GM23338 (cell line): Measurements from ENCODE around the gene FTO. TPM values are rescaled to one million over a fixed set of nuclear protein-coding genes. Genes with fewer than 3 reads are reported as not detected.

Experiments used
- ATAC-seq: fragments of 200-7000 bp; cut with Tn5 transposase; 3 replicates; pipeline ENCODE4 v1.9.1; 2020
- DNase-seq: peaks from one replicate; pipeline ENCODE4 v3.0.0-alpha.2; 2015; ENCODE audit warnings: low spot score
- H2AFZ ChIP-seq: fragments of 200-600 bp; sonication (generic); 2 replicates; pipeline ENCODE4 v1.8.0; 2016; ENCODE audit warnings: antibody characterized with exemption, mild to moderate bottlenecking, moderate library complexity
- H3F3A ChIP-seq: fragments of 200-600 bp; sonication (generic); replicated peaks from 2 replicates; pipeline ENCODE4 v1.8.0; 2017; ENCODE audit warnings: antibody characterized with exemption, mixed run types, low read depth
- H3K27ac ChIP-seq: fragments of 200-600 bp; sonication (generic); 2 replicates; pipeline ENCODE4 v1.6.1; 2016; ENCODE audit warnings: low read depth
- H3K27me3 ChIP-seq: fragments of 200-600 bp; sonication (generic); 2 replicates; pipeline ENCODE4 v1.8.0; 2016; ENCODE audit warnings: mild to moderate bottlenecking, mixed run types, moderate library complexity; ENCODE audit not compliant: insufficient read depth
- H3K36me3 ChIP-seq: fragments of 200-600 bp; sonication (generic); 2 replicates; pipeline ENCODE4 v1.8.0; 2016; ENCODE audit warnings: mild to moderate bottlenecking; ENCODE audit not compliant: insufficient read depth
- H3K4me1 ChIP-seq: fragments of 200-600 bp; sonication (generic); 2 replicates; pipeline ENCODE4 v1.8.0; 2016; ENCODE audit warnings: mild to moderate bottlenecking, moderate library complexity; ENCODE audit not compliant: insufficient read depth
- H3K4me2 ChIP-seq: fragments of 200-600 bp; sonication (generic); 2 replicates; pipeline ENCODE4 v1.7.1; 2017; ENCODE audit warnings: mixed run types
- H3K4me3 ChIP-seq: fragments of 200-600 bp; sonication (generic); 2 replicates; pipeline ENCODE4 v1.6.1; 2016; ENCODE audit warnings: mixed run types
- H3K79me2 ChIP-seq: fragments of 200-600 bp; sonication (generic); replicated peaks from 2 replicates; pipeline ENCODE4 v1.8.0; 2017; ENCODE audit warnings: mild to moderate bottlenecking; ENCODE audit not compliant: insufficient read depth
- H3K9me2 ChIP-seq: fragments of 200-600 bp; sonication (generic); 2 replicates; pipeline ENCODE4 v1.8.0; 2017; ENCODE audit not compliant: insufficient read depth
- H4K20me1 ChIP-seq: fragments of 200-600 bp; sonication (generic); replicated peaks from 2 replicates; pipeline ENCODE4 v1.8.0; 2017; ENCODE audit warnings: mild to moderate bottlenecking; ENCODE audit not compliant: insufficient read depth
- H3K27ac Mint-ChIP-seq: 2 replicates; pipeline ENCODE4 v1.8.0; 2020; ENCODE audit warnings: inconsistent platforms, mild to moderate bottlenecking, moderate library complexity, mixed read lengths
- H3K27me3 Mint-ChIP-seq: 3 replicates; pipeline ENCODE4 v1.8.0; 2022; ENCODE audit warnings: low read depth, mild to moderate bottlenecking, moderate library complexity, mixed read lengths, inconsistent platforms; ENCODE audit not compliant: insufficient read depth, poor library complexity
- H3K36me3 Mint-ChIP-seq: 3 replicates; pipeline ENCODE4 v1.8.0; 2021; ENCODE audit warnings: low read depth, mild to moderate bottlenecking, inconsistent platforms, moderate library complexity, mixed read lengths
- H3K4me1 Mint-ChIP-seq: 3 replicates; pipeline ENCODE4 v1.8.0; 2020; ENCODE audit warnings: mild to moderate bottlenecking, inconsistent platforms, mixed read lengths
- H3K4me3 Mint-ChIP-seq: 3 replicates; pipeline ENCODE4 v1.8.0; 2021; ENCODE audit warnings: moderate library complexity, mild to moderate bottlenecking, inconsistent platforms, mixed read lengths
- H3K9me3 Mint-ChIP-seq: 3 replicates; pipeline ENCODE4 v1.8.0; 2020; ENCODE audit warnings: moderate library complexity, mild to moderate bottlenecking, inconsistent platforms, mixed read lengths
- CTCF ChIP-seq, 2 experiments: fragments of 200-600 bp in 1 of 2; sonication (generic) in 1 of 2; conservative IDR thresholded peaks; 2 replicates each; pipeline versions ENCODE4 v1.5.1 to v1.6.1; 2016 to 2017; ENCODE audit warnings: antibody characterized with exemption in 2 of 2, low read depth in 2 of 2, mild to moderate bottlenecking in 2 of 2, moderate library complexity in 1 of 2
- ETS1 ChIP-seq: IDR thresholded peaks from 2 replicates; pipeline ENCODE4 v1.6.1; 2016; ENCODE audit warnings: antibody characterized with exemption
- EZH2 ChIP-seq: fragments of 200-600 bp; sonication (generic); IDR thresholded peaks from one replicate; pipeline ENCODE4 v1.8.0; 2017; ENCODE audit warnings: antibody characterized with exemption, mild to moderate bottlenecking, low read depth; ENCODE audit not compliant: unreplicated experiment
- NANOG ChIP-seq: IDR thresholded peaks from 2 replicates; pipeline ENCODE4 v1.6.1; 2016; ENCODE audit warnings: antibody characterized with exemption, borderline replicate concordance
- POLR2AphosphoS5 ChIP-seq: IDR thresholded peaks from 2 replicates; pipeline ENCODE4 v1.6.1; 2016; ENCODE audit warnings: antibody characterized with exemption, low read depth
- polyA plus RNA-seq: library from polyadenylated mRNA; unstranded; fragments of >200 nt; fragmentation: Nextera tagmentation; extraction: Ambion mirVana; gene quantifications from 2 replicates; pipeline ENCODE4 v1.2.1, GENCODE V29; 2016
- total RNA-seq: library from RNA; depleted of rRNA; stranded (reverse); fragments of >200 nt; shearing (Covaris generic); gene quantifications from 2 replicates; pipeline ENCODE4 v1.2.3, GENCODE V29; 2014
- TF ChIP-seq, protein P1 (sequence below): fragments of 250-450 bp; sonication (Bioruptor Pico); IDR thresholded peaks from 2 replicates; pipeline ENCODE4 v1.5.0; 2020; ENCODE audit warnings: mild to moderate bottlenecking, moderate library complexity

The FTO gene
- total and polyA plus RNA-seq, 2 experiments from 2014 or later = 17.7 to 69.6 TPM

DNA sequence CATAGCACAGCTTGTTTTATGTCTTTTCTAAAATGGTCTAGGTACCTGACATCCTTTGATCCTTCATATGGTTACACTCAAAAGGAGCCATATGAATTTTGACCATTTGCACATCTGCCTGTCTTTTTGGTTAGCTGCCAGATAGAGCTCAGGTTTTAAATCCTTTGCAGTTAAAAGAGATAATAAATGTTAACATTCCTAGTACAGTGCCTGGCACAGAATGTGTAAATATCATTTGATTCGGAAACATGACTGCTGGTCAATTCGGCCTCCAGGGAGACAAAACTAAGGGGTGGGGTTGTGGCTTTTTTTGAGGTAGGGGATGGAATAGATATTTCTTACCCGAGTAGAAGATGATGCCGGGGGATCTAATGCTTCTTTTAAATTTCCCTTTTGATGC is 64.2 kb downstream of the FTO start:
- no peak overlapping the region for H3K4me3 Mint-ChIP-seq
- Histone ChIP-seq H3K27ac (no peak overlapping the region), H3K36me3 (no peaks in the 10 kb centered on the region), H3K4me2 (no peak overlapping the region), H2AFZ (no peak overlapping the region), H3K79me2 (peaks cover 8% of the 10 kb centered on the region), H3F3A (no peaks in the 10 kb centered on the region), H3K4me3 (no peak overlapping the region), H3K4me1 (0 out of 2 replicates have a peak, but pooled peaks cover 4% of the 10 kb centered on the region), H3K27me3 (no peaks in the 10 kb centered on the region), H3K9me2 (no peaks in the 10 kb centered on the region), H4K20me1 (no peaks in the 10 kb centered on the region)
- peaks cover 3% of the 10 kb centered on the region; the same call in 2 of the 3 replicates for H3K4me1 Mint-ChIP-seq
- H3K36me3 Mint-ChIP-seq = no peaks in the 10 kb centered on the region
- no peak for ATAC-seq
- H3K27me3 Mint-ChIP-seq = no peaks in the 10 kb centered on the region
- no peaks in the 10 kb centered on the region for H3K9me3 Mint-ChIP-seq
- TF ChIP-seq ETS1 (no peak), POLR2AphosphoS5 (no peak), NANOG (no peak), CTCF (conservative IDR thresholded peaks at IDR 0.05; ENCODE audit: low read depth in 2 of 2) (no peak), EZH2 (no peak)
- TF ChIP-seq, protein P1, sequence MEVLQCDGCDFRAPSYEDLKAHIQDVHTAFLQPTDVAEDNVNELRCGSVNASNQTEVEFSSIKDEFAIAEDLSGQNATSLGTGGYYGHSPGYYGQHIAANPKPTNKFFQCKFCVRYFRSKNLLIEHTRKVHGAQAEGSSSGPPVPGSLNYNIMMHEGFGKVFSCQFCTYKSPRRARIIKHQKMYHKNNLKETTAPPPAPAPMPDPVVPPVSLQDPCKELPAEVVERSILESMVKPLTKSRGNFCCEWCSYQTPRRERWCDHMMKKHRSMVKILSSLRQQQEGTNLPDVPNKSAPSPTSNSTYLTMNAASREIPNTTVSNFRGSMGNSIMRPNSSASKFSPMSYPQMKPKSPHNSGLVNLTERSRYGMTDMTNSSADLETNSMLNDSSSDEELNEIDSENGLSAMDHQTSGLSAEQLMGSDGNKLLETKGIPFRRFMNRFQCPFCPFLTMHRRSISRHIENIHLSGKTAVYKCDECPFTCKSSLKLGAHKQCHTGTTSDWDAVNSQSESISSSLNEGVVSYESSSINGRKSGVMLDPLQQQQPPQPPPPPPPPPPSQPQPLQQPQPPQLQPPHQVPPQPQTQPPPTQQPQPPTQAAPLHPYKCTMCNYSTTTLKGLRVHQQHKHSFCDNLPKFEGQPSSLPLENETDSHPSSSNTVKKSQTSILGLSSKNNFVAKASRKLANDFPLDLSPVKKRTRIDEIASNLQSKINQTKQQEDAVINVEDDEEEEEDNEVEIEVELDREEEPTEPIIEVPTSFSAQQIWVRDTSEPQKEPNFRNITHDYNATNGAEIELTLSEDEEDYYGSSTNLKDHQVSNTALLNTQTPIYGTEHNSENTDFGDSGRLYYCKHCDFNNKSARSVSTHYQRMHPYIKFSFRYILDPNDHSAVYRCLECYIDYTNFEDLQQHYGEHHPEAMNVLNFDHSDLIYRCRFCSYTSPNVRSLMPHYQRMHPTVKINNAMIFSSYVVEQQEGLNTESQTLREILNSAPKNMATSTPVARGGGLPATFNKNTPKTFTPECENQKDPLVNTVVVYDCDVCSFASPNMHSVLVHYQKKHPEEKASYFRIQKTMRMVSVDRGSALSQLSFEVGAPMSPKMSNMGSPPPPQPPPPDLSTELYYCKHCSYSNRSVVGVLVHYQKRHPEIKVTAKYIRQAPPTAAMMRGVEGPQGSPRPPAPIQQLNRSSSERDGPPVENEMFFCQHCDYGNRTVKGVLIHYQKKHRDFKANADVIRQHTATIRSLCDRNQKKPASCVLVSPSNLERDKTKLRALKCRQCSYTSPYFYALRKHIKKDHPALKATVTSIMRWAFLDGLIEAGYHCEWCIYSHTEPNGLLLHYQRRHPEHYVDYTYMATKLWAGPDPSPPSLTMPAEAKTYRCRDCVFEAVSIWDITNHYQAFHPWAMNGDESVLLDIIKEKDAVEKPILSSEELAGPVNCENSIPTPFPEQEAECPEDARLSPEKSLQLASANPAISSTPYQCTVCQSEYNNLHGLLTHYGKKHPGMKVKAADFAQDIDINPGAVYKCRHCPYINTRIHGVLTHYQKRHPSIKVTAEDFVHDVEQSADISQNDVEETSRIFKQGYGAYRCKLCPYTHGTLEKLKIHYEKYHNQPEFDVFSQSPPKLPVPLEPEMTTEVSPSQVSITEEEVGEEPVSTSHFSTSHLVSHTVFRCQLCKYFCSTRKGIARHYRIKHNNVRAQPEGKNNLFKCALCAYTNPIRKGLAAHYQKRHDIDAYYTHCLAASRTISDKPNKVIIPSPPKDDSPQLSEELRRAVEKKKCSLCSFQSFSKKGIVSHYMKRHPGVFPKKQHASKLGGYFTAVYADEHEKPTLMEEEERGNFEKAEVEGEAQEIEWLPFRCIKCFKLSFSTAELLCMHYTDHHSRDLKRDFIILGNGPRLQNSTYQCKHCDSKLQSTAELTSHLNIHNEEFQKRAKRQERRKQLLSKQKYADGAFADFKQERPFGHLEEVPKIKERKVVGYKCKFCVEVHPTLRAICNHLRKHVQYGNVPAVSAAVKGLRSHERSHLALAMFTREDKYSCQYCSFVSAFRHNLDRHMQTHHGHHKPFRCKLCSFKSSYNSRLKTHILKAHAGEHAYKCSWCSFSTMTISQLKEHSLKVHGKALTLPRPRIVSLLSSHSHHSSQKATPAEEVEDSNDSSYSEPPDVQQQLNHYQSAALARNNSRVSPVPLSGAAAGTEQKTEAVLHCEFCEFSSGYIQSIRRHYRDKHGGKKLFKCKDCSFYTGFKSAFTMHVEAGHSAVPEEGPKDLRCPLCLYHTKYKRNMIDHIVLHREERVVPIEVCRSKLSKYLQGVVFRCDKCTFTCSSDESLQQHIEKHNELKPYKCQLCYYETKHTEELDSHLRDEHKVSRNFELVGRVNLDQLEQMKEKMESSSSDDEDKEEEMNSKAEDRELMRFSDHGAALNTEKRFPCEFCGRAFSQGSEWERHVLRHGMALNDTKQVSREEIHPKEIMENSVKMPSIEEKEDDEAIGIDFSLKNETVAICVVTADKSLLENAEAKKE (CRISPR knock-in tag) = no peak
- H3K27ac Mint-ChIP-seq = no peak overlapping the region
- no peak for DNase-seq
